ENCODE results near the gene SLC12A9. TPM values are rescaled to one million over a fixed set of nuclear protein-coding genes. Genes with fewer than 3 reads are reported as not detected.
"Not testable (repeated sequence)": the region's sequence is repeated elsewhere in the genome, so short reads cannot be mapped to it uniquely, and the experiment has no call there.

SLC12A9 gene
- total RNA-seq, 4 donors from 2014 or later = 15.2 to 27.9 (median 17.2) TPM

DNA sequence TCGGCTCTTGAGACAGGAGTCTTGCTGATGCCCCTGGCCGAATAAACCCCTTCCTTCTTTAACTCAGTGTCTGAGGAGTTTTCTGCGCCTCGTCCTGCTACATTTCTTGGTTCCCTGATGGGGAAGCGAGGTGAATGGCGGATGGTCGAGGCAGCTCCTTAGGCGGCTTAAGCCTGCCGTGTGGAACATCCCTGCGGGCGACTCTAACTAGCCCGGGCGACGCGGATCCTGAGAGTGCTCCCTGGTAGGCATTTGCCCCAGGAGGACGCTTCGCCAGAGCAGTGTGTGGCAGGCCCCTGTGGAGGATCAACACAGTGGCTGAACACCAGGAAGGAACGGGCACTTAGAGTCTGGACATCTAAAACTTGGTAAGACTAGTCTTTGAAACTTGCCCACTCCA, 13.2 kb upstream of the SLC12A9 start:
- intact Hi-C loops (cut with DNase I) = no loop called here
- H3K27ac ChIP-seq = no peak overlapping the region

DNA sequence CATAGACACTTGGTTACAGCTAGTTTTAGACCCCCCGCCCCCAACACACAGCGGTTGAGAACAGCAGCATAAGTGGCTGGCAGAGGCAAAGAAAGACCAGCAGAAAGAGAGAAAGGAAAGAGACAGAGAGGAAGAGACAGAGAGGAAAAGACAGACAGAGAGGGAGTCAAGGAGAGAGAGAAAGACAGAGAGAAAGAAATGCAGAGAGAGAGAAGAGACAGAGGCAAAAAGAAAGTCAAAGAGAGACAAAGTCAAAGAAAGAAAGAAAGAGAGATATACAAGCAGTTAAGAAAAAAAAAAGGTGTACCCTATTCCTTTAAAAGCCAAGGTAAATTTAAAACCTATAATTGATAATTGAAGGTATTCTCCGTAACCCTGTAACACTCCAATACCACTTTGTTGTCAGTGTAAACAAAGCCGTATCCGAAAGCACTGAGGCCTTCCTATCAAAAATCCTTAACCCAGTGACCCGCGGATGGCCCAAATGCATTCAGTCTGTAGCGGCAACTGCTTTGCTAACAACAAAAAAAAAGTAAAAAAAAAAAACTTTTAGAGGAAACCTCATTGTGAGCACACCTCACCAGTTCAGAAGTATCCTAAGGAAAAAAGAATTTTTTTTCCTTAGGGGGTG, 11.9 kb upstream of the SLC12A9 start:
- intact Hi-C loops (cut with DNase I) = no loop called here
- 56 to 57% methylated on average over 8 of the region's 8 CpGs for WGBS, 2 donors
- Histone ChIP-seq H3K9me3 (no peaks in the 10 kb centered on the region), H3K27ac (no peak overlapping the region), H3K4me3 (replicated peaks in 1 of 3) (no peak overlapping the region), H3K4me1 (peaks cover 7 to 8% of the 10 kb centered on the region in 2 donors), H3K36me3 (no peaks in the 10 kb centered on the region), H3K27me3 (no peaks in the 10 kb centered on the region)
- DNase-seq = no peak
- TF ChIP-seq, protein P1, sequence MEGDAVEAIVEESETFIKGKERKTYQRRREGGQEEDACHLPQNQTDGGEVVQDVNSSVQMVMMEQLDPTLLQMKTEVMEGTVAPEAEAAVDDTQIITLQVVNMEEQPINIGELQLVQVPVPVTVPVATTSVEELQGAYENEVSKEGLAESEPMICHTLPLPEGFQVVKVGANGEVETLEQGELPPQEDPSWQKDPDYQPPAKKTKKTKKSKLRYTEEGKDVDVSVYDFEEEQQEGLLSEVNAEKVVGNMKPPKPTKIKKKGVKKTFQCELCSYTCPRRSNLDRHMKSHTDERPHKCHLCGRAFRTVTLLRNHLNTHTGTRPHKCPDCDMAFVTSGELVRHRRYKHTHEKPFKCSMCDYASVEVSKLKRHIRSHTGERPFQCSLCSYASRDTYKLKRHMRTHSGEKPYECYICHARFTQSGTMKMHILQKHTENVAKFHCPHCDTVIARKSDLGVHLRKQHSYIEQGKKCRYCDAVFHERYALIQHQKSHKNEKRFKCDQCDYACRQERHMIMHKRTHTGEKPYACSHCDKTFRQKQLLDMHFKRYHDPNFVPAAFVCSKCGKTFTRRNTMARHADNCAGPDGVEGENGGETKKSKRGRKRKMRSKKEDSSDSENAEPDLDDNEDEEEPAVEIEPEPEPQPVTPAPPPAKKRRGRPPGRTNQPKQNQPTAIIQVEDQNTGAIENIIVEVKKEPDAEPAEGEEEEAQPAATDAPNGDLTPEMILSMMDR (IDR thresholded peaks at IDR 0.05) = no peak
- TF ChIP-seq POLR2A (IDR thresholded peaks at IDR 0.05) = no peak

More for the DNA sequence above, 13.2 kb upstream of the SLC12A9 start:
- Histone ChIP-seq H3K36me3 (no peaks in the 10 kb centered on the region), H3K4me1 (peaks cover 7 to 8% of the 10 kb centered on the region in 2 donors), H3K9me3 (no peaks in the 10 kb centered on the region), H3K27me3 (no peaks in the 10 kb centered on the region), H3K4me3 (replicated peaks in 1 of 3) (no peak overlapping the region)
- no peak for TF ChIP-seq POLR2A (IDR thresholded peaks at IDR 0.05)
- TF ChIP-seq, protein P1 (IDR thresholded peaks at IDR 0.05) = no peak
- WGBS, 2 donors = 91 to 93% methylated on average over 18 of the region's 18 CpGs
- no peak for DNase-seq

DNA sequence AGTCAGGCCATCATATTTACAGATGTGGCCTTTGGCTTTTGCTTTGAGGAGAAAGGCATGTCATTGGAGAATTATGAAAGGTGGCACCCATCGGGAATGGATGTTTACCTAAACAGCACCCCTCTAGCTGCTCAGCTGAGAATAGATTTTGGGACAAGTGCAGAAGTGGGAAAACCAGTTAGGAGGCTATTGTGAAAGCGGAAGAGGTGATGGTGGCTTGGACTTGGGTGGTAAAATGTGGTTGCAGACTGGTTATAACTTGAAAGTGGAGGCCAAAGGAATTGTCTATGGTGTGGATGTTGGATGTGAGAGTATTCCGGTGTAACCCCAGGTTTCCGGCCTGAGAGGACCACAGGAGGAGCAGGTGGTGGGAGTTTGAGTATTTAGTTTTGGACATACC, 5.2 kb upstream of the SLC12A9 start:
- peaks cover 7% of the 10 kb centered on the region in 2 donors for H3K4me1 ChIP-seq
- no peaks in the 10 kb centered on the region for H3K9me3 ChIP-seq
- H3K4me3 ChIP-seq (replicated peaks in 1 of 3) = no peak overlapping the region
- H3K27ac ChIP-seq = no peak overlapping the region
- 93 to 94% methylated on average over 4 of the region's 4 CpGs for WGBS, 2 donors
- DNase-seq = no peak
- no peak for TF ChIP-seq POLR2A (IDR thresholded peaks at IDR 0.05)
- TF ChIP-seq, protein P1 (IDR thresholded peaks at IDR 0.05) = no peak
- H3K27me3 ChIP-seq = no peaks in the 10 kb centered on the region
- intact Hi-C loops (cut with DNase I) = no loop called here
- no peaks in the 10 kb centered on the region for H3K36me3 ChIP-seq

DNA sequence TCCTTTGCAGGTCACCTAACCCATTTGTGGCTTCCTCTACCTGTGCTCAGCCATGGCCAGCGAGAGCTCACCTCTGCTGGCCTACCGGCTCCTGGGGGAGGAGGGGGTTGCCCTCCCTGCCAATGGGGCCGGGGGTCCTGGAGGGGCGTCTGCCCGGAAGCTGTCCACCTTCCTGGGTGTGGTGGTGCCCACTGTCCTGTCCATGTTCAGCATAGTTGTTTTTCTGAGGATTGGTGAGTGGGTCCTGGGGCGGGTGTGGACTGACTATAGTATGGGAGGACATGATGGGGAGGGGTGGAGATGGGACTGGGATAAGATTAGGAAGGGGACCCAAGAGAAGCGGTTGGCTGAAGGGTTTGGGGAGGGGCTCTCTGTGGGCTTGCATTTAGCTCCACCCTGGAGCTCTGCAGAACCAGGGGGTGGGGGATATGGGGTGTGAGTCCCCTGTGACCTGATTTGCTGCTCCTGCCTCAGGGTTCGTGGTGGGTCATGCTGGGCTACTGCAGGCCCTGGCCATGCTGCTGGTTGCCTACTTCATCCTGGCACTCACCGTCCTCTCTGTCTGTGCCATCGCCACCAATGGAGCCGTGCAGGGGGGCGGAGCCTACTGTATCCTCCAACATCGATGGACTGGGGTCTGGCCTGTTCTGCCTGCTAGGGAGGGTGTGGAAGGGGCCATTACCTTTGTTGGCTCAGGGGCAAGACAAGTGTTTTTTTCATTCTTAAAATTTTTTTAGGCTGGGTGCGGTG, 1.8 kb downstream of the SLC12A9 start:
- WGBS, 2 donors = 88 to 92% methylated on average over 8 to 13 of the region's 14 CpGs
- no peak overlapping the region for H3K4me3 ChIP-seq (replicated peaks in 1 of 3)
- no peaks in the 10 kb centered on the region for H3K9me3 ChIP-seq
- H3K4me1 ChIP-seq = peaks cover 7 to 16% of the 10 kb centered on the region in 2 donors
- H3K27ac ChIP-seq = no peak overlapping the region
- DNase-seq = no peak
- TF ChIP-seq POLR2A (IDR thresholded peaks at IDR 0.05) = no peak
- TF ChIP-seq, protein P1 (IDR thresholded peaks at IDR 0.05) = no peak
- H3K36me3 ChIP-seq = no peaks in the 10 kb centered on the region
- intact Hi-C loops (cut with DNase I) = loop anchor here (10.0 kb wide), 1 partner anchor 150 kb away; the partner anchor contains the start of gene POP7
- no peaks in the 10 kb centered on the region for H3K27me3 ChIP-seq

DNA sequence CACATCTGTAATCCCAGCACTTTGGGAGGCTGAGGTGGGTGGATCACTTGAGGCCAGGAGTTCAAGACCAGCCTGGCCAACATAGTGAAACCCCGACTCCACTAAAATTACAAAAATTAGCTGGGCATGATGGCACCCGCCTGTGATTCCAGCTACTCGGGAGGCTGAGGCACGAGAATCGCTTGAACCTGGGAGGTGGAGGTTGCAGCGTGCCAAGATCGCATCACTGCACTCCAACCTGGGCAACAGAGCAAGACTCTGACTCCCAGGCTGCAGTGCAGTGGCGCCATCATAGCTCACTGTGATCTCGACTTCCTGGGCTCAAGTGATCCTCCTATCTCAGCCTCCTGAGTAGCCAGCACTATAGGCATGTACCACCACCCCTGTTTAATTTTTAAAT, 2.4 kb downstream of the SLC12A9 start:
- H3K4me1 ChIP-seq = peaks cover 7 to 16% of the 10 kb centered on the region in 2 donors
- DNase-seq; H3K27ac ChIP-seq; H3K36me3 ChIP-seq; H3K4me3 ChIP-seq (replicated peaks in 1 of 3); H3K27me3 ChIP-seq; H3K9me3 ChIP-seq: not testable (repeated sequence)
- WGBS, 2 donors = 96 to 99% methylated on average over 7 to 9 of the region's 9 CpGs
- intact Hi-C loops (cut with DNase I) = loop anchor here (10.0 kb wide), 1 partner anchor 150 kb away; the partner anchor contains the start of gene POP7
